Measurements from ENCODE around the gene ARHGAP18. TPM values are rescaled to one million over a fixed set of nuclear protein-coding genes. Genes with fewer than 3 reads are reported as not detected.
"Not testable (repeated sequence)": the region's sequence is repeated elsewhere in the genome, so short reads cannot be mapped to it uniquely, and the experiment has no call there.

The ARHGAP18 gene
- total RNA-seq, 1 donor from 2014 or later = 38.6 TPM

DNA sequence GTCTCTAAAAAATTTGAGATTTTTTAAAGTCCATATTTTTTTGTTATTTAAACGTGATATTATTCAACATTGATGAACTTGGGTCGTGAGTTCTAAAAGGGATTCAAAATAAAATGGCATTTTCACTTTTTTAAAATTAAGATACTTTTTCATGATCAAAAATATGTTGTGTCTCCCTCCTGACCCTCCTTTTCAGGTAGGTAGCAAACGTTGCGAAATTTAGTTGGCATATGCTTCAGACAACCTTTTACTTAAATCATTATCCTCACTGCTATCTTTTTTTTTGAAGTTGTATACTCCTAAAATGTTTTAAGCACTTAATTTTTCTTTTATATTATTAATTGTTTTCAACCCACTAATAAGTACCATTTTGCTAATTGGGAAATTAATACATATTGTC, 133.5 kb downstream of the ARHGAP18 start:
- peaks cover 5% of the 10 kb centered on the region for H3K4me1 ChIP-seq (ENCODE audit: insufficient read depth, low read length)
- no peak for TF ChIP-seq CTCF (IDR thresholded peaks at IDR 0.05; ENCODE audit: insufficient read depth, low read depth, low read length)
- H2AFZ ChIP-seq (ENCODE audit: low read depth, low read length) = no peak overlapping the region
- no peak for DNase-seq (ENCODE audit: low read depth)
- H3K27ac ChIP-seq (ENCODE audit: low read depth, low read length) = no peak overlapping the region
- H3K79me2 ChIP-seq (ENCODE audit: insufficient read depth, low read length) = no peaks in the 10 kb centered on the region
- no peak overlapping the region for H3K9ac ChIP-seq (ENCODE audit: low read length)
- Mint-ChIP-seq H3K9me3 (ENCODE audit: unreplicated experiment) (peaks cover 9% of the 10 kb centered on the region), H3K27me3 (ENCODE audit: low read depth, unreplicated experiment) (no peaks in the 10 kb centered on the region), H3K4me1 (ENCODE audit: low read depth, unreplicated experiment) (no peaks in the 10 kb centered on the region), H3K4me3 (ENCODE audit: unreplicated experiment) (no peak overlapping the region), H3K36me3 (ENCODE audit: low read depth, unreplicated experiment) (peaks cover 26% of the 10 kb centered on the region), H3K27ac (ENCODE audit: unreplicated experiment) (no peak overlapping the region)
- H3K27me3 ChIP-seq (ENCODE audit: insufficient read depth, low read length) = no peaks in the 10 kb centered on the region
- H3K9me3 ChIP-seq (ENCODE audit: insufficient read depth, low read depth, low read length) = no peaks in the 10 kb centered on the region
- H3K4me3 ChIP-seq (ENCODE audit: insufficient read depth, low read depth, low read length) = no peak overlapping the region
- H4K20me1 ChIP-seq (ENCODE audit: insufficient read depth, low read length) = no peaks in the 10 kb centered on the region
- no peak for FAIRE-seq
- H3K36me3 ChIP-seq (ENCODE audit: insufficient read depth, low read length) = no peaks in the 10 kb centered on the region
- H3K4me2 ChIP-seq (ENCODE audit: low read length) = no peak overlapping the region

DNA sequence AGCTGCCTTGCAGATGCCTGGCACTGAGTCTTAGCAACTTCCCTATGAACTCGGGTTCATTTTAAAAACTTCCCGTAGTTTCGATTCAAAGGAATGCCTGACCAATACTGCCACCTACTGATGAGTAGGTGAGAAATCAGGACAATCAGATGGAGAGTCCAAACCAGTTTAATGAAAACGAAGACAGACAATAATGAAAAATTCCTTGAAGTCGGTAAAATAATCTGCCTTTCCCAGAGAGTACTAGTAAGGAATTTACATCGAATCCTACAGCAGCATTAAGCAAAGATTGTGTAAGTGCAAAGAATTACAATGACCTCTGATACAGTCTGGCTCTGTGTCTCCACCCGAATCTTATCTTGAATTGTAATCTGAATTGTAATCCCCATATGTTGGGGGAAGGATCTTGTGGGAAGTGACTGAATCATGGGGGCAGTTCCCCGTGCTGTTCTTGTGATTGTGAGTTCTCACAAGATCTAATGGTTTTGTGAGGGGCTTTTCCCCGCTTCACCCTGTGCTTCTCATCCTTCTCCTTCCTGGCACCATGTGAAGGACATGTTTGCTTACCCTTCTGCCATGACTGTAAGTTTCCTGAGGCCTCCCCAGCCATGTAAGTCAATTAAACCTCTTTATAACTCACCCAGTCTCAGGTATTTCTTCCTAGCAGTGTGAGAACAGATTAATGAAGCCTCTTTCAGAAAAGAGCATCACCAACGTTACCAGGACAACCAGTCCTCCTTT, 134.4 kb downstream of the ARHGAP18 start:
- no peaks in the 10 kb centered on the region for H4K20me1 ChIP-seq (ENCODE audit: insufficient read depth, low read length)
- Mint-ChIP-seq H3K4me3 (ENCODE audit: unreplicated experiment) (no peak overlapping the region), H3K27ac (ENCODE audit: unreplicated experiment) (no peak overlapping the region), H3K9me3 (ENCODE audit: unreplicated experiment) (peaks cover 11% of the 10 kb centered on the region), H3K27me3 (ENCODE audit: low read depth, unreplicated experiment) (no peaks in the 10 kb centered on the region), H3K36me3 (ENCODE audit: low read depth, unreplicated experiment) (peaks cover 27% of the 10 kb centered on the region), H3K4me1 (ENCODE audit: low read depth, unreplicated experiment) (no peaks in the 10 kb centered on the region)
- peak overlapping the region; percentile 7 for H3K4me3 ChIP-seq (ENCODE audit: insufficient read depth, low read depth, low read length)
- no peaks in the 10 kb centered on the region for H3K9me3 ChIP-seq (ENCODE audit: insufficient read depth, low read depth, low read length)
- peaks cover 5% of the 10 kb centered on the region for H3K4me1 ChIP-seq (ENCODE audit: insufficient read depth, low read length)
- peak; percentile 78 for TF ChIP-seq CTCF (IDR thresholded peaks at IDR 0.05; ENCODE audit: insufficient read depth, low read depth, low read length)
- no peak for TF ChIP-seq EZH2 (IDR thresholded peaks at IDR 0.05; ENCODE audit: insufficient read depth, low read length)
- H3K79me2 ChIP-seq (ENCODE audit: insufficient read depth, low read length) = no peaks in the 10 kb centered on the region
- peak; percentile 87 for FAIRE-seq
- peak; percentile 52 for DNase-seq (ENCODE audit: low read depth)
- H3K9ac ChIP-seq (ENCODE audit: low read length) = peak overlapping the region; percentile 55
- peak overlapping the region; percentile 23 for H2AFZ ChIP-seq (ENCODE audit: low read depth, low read length)
- no peaks in the 10 kb centered on the region for H3K27me3 ChIP-seq (ENCODE audit: insufficient read depth, low read length)
- H3K27ac ChIP-seq (ENCODE audit: low read depth, low read length) = peak overlapping the region; percentile 47
- H3K4me2 ChIP-seq (ENCODE audit: low read length) = peak overlapping the region; percentile 59
- H3K36me3 ChIP-seq (ENCODE audit: insufficient read depth, low read length) = no peaks in the 10 kb centered on the region

- H2AFZ ChIP-seq (ENCODE audit: low read depth, low read length); H3K9ac ChIP-seq (ENCODE audit: low read length); DNase-seq (ENCODE audit: low read depth); H3K4me1 ChIP-seq (ENCODE audit: insufficient read depth, low read length); H3K4me3 ChIP-seq (ENCODE audit: insufficient read depth, low read depth, low read length); H3K36me3 ChIP-seq (ENCODE audit: insufficient read depth, low read length); H3K79me2 ChIP-seq (ENCODE audit: insufficient read depth, low read length); H3K4me1 Mint-ChIP-seq (ENCODE audit: low read depth, unreplicated experiment); FAIRE-seq; H3K4me3 Mint-ChIP-seq (ENCODE audit: unreplicated experiment); H3K9me3 ChIP-seq (ENCODE audit: insufficient read depth, low read depth, low read length); H3K27me3 Mint-ChIP-seq (ENCODE audit: low read depth, unreplicated experiment); H4K20me1 ChIP-seq (ENCODE audit: insufficient read depth, low read length); H3K27me3 ChIP-seq (ENCODE audit: insufficient read depth, low read length); H3K27ac Mint-ChIP-seq (ENCODE audit: unreplicated experiment); H3K4me2 ChIP-seq (ENCODE audit: low read length); H3K27ac ChIP-seq (ENCODE audit: low read depth, low read length): not testable (repeated sequence)
- Mint-ChIP-seq H3K36me3 (ENCODE audit: low read depth, unreplicated experiment) (peaks cover 32% of the 10 kb centered on the region), H3K9me3 (ENCODE audit: unreplicated experiment) (peaks cover 12% of the 10 kb centered on the region)
Observed at GRCh38 chr6:129574605-129575004, 135.4 kb downstream of the ARHGAP18 start.

DNA sequence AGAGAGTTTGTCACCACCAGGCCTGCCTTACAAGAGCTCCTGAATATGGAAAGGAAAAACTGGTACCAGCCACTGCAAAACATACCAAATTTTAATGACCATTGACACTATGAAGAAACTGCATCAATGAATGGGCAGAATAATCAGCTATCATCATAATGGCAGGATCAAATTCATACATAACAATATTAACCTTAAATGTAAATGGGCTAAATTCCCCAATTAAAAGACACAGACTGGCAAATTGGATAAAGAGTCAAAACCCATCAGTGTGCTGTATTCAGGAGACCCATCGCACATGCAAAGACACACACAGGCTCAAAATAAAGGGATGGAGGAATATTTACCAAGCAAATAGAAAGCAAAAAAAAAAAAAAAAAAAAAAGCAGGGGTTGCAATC, 139.0 kb downstream of the ARHGAP18 start:
- not testable (repeated sequence) for H3K27me3 ChIP-seq (ENCODE audit: insufficient read depth, low read length); H3K4me1 Mint-ChIP-seq (ENCODE audit: low read depth, unreplicated experiment); H3K4me1 ChIP-seq (ENCODE audit: insufficient read depth, low read length); H2AFZ ChIP-seq (ENCODE audit: low read depth, low read length); H3K36me3 ChIP-seq (ENCODE audit: insufficient read depth, low read length); H3K27me3 Mint-ChIP-seq (ENCODE audit: low read depth, unreplicated experiment); H3K4me3 Mint-ChIP-seq (ENCODE audit: unreplicated experiment); H3K79me2 ChIP-seq (ENCODE audit: insufficient read depth, low read length); DNase-seq (ENCODE audit: low read depth); FAIRE-seq; H3K4me3 ChIP-seq (ENCODE audit: insufficient read depth, low read depth, low read length); H4K20me1 ChIP-seq (ENCODE audit: insufficient read depth, low read length); H3K27ac Mint-ChIP-seq (ENCODE audit: unreplicated experiment); H3K27ac ChIP-seq (ENCODE audit: low read depth, low read length); H3K4me2 ChIP-seq (ENCODE audit: low read length); H3K9me3 ChIP-seq (ENCODE audit: insufficient read depth, low read depth, low read length); H3K9ac ChIP-seq (ENCODE audit: low read length)
- H3K36me3 Mint-ChIP-seq (ENCODE audit: low read depth, unreplicated experiment) = peaks cover 34% of the 10 kb centered on the region
- peaks cover 14% of the 10 kb centered on the region for H3K9me3 Mint-ChIP-seq (ENCODE audit: unreplicated experiment)
